GM06990 (cell line): ENCODE data around the gene EDA.

Experiments
- DNase-seq: peaks from one replicate; pipeline ENCODE4 v3.0.0-alpha.2; 2011; ENCODE audit not compliant: insufficient read length; ENCODE audit errors: extremely low read depth
- H3K27me3 ChIP-seq: replicated peaks from 2 replicates; pipeline ENCODE4 v1.6.0; 2011; ENCODE audit warnings: low read length; ENCODE audit not compliant: control insufficient read depth, insufficient read depth
- H3K36me3 ChIP-seq: 2 replicates; pipeline ENCODE4 v1.5.1; 2011; ENCODE audit warnings: low read length; ENCODE audit not compliant: control insufficient read depth, insufficient read depth
- H3K4me3 ChIP-seq: replicated peaks from 2 replicates; pipeline ENCODE4 v1.5.1; 2011; ENCODE audit warnings: low read depth, mild to moderate bottlenecking, control low read depth, low read length
- TF ChIP-seq, protein P1 (sequence below): IDR thresholded peaks from 2 replicates; pipeline ENCODE4 v1.5.1; 2011; ENCODE audit warnings: low read length, control low read depth, mild to moderate bottlenecking, inconsistent platforms; ENCODE audit not compliant: insufficient read depth, poor library complexity, severe bottlenecking

Gene EDA

DNA sequence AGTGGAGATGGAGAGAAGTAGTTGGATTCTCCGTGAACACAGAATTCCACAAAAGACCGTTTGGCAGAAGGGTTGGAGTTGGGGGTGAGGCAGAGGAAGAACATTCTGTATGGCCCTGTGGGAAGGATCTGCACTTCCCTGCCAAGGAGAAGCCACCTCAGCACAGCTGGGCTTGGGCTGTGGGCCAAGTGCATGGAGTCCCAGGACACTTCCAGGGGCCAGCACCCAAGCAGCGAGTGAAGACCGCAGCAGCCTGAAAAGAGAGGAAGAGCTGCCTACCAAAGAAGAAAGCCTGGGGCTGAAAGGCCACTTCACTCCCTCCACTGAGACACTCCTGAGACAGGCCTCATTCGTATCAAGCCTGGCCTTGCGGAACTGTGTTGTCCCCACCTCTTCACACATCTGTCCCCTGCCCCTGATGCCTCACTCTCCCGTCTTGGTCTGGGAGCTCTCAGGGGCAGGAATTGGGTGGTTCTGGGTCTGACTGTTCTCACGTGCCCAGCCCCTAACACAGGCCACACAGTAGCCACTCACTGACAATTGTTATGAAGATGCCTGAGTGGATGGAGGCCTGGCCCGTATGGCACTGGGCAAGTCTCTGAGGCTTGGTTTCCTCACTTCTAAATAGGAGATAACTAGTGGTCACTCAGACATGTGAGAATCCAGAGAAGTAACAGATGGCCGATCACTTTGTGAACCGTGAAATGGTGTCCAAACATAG, 437.1 kb downstream of the EDA start:
- Histone ChIP-seq H3K4me3 (no peak overlapping the region), H3K36me3 (no peaks in the 10 kb centered on the region), H3K27me3 (peaks cover 2% of the 10 kb centered on the region; the same call in 1 of the 2 replicates)
- TF ChIP-seq, protein P1, sequence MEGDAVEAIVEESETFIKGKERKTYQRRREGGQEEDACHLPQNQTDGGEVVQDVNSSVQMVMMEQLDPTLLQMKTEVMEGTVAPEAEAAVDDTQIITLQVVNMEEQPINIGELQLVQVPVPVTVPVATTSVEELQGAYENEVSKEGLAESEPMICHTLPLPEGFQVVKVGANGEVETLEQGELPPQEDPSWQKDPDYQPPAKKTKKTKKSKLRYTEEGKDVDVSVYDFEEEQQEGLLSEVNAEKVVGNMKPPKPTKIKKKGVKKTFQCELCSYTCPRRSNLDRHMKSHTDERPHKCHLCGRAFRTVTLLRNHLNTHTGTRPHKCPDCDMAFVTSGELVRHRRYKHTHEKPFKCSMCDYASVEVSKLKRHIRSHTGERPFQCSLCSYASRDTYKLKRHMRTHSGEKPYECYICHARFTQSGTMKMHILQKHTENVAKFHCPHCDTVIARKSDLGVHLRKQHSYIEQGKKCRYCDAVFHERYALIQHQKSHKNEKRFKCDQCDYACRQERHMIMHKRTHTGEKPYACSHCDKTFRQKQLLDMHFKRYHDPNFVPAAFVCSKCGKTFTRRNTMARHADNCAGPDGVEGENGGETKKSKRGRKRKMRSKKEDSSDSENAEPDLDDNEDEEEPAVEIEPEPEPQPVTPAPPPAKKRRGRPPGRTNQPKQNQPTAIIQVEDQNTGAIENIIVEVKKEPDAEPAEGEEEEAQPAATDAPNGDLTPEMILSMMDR: no peak
- no peak for DNase-seq

DNA sequence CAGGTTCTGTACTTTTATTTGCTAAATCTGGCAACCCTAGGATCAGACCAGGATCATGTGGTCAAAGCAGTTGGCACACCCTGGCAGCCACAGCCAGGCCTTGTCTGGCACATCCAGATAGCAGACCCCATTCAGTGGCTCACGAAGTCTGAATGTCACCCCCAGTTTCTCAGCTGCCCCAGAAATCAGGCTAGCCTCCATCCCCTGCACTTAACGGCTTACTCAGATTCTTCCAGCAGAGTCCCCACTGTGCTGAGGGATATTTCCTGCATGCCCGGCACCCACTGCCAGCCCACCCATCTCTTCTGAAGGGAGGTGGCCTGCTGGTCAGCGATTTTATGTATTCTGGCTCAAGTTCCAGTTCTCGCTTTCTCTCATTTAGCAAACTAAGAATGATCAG, 438.5 kb downstream of the EDA start:
- H3K27me3 ChIP-seq: peaks cover 2% of the 10 kb centered on the region; the same call in 1 of the 2 replicates
- no peak overlapping the region for H3K4me3 ChIP-seq
- no peaks in the 10 kb centered on the region for H3K36me3 ChIP-seq
- TF ChIP-seq, protein P1: no peak
- no peak for DNase-seq

DNA sequence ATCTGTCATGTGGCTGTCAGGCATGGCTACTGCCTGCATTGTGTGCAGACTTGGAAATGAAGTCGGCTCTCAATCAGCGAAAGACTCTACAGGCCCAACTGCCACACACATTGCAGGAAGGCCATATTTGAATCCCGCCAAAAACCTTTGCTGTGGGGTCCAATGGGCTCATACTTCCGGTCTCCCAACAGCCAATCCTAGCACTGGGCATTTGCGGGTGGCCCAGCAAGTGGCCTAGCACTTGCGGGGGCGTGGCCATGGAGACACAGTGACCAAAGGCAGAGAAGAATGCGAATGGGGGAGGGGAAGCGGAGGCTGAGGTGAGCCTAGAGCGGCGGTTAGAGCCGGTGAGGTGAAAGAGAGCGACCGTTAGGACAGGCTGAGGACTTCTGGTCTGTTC, 446.2 kb downstream of the EDA start, which contains the start of gene OTUD6A:
OTUD6A (plus strand) TSS at position 382 of the 400 bp plus-strand sequence. CDS start 68 bp downstream, outside the sequence.
- Histone ChIP-seq H3K27me3 (no peaks in the 10 kb centered on the region), H3K36me3 (no peaks in the 10 kb centered on the region), H3K4me3 (no peak within 1 kb of the TSS)
- TF ChIP-seq, protein P1: no peak
- DNase-seq: no peak

DNA sequence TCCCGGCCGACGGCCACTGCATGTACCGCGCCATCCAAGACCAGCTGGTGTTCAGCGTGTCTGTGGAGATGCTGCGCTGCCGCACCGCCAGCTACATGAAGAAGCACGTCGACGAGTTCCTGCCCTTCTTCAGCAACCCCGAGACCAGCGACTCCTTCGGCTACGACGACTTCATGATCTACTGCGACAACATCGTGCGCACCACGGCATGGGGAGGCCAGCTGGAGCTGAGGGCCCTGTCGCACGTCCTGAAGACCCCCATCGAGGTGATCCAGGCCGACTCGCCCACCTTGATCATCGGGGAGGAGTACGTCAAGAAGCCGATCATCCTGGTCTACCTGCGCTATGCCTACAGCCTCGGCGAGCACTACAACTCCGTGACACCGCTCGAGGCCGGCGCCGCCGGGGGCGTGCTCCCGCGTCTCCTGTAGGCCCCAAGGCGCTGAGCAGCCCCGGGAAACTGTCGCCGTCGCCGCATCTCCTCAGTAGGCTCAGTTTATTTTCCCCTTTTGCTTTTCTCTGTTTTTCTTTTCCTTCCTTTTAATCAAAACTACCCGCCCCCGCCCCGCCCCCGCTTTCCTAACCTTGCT, 447.1 kb downstream of the EDA start:
- DNase-seq: no peak
- H3K36me3 ChIP-seq: no peaks in the 10 kb centered on the region
- TF ChIP-seq, protein P1: no peak

DNA sequence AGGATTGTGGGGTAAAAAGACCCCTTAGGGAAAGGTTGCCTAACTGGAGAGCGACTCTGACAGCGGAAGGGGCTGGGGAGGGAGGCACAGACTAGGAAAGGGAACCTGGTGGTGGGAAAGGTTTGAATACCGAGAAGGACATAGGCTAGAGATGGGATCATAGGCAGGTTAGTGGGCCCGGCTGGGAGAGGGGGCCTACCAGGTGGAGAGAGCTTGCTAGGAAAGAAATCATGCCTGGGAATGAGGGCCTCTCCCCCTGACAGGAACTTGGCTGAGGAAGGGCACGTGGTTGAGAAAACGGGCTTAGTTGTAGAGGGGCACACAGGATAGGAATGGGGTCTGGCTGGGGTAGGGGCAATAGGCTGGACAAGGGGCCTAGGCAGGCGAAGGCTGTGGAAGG, 450.7 kb downstream of the EDA start:
- no peaks in the 10 kb centered on the region for H3K27me3 ChIP-seq
- TF ChIP-seq, protein P1: no peak

More for the DNA sequence above, 447.1 kb downstream of the EDA start:
- no peak overlapping the region for H3K4me3 ChIP-seq
- H3K27me3 ChIP-seq: no peaks in the 10 kb centered on the region

More for the DNA sequence above, 450.7 kb downstream of the EDA start:
- Histone ChIP-seq H3K4me3 (no peak overlapping the region), H3K36me3 (no peaks in the 10 kb centered on the region)
- no peak for DNase-seq
